Measurements from ENCODE around the gene MAP3K3. TPM values are rescaled to one million over a fixed set of nuclear protein-coding genes. Genes with fewer than 3 reads are reported as not detected.
A peak's percentile ranks its signal among the peaks of the same experiment; 100 is the strongest.

MAP3K3 gene
- total RNA-seq, 1 experiment from 2014 or later: 24.3 TPM

DNA sequence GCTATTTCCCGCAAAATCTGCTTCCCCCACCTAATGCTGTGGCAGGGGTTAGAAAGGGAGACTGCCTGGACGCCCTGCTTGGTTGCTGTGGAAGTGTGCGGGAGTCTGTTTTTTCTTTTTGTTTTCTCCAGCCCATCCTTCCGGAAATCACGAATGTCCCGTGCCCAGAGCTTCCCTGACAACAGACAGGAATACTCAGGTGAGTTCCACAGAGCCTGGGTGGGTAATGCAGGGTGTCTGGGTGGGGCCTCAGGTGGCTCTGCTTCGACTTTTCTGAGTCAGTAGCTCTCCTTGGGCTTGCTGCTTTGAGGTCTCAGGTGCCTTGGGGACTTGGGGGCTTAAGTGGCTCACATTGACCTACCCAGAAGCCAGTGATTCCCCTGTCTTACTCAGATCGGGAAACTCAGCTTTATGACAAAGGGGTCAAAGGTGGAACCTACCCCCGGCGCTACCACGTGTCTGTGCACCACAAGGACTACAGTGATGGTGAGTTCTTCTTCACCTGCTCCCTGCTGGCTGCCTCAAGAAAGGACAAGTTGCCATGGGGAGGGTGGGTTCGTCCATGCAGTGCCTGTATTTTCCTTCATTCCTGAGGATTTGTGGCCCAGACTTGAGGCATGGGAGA lies 66.3 kb downstream of the MAP3K3 start:
- no CpG with 5 or more reads among the region's 12 CpGs for WGBS (ENCODE audit: extremely low coverage, insufficient read length, low lambda C conversion rate)
- Histone ChIP-seq H3K9me3 (ENCODE audit: control insufficient read depth, low read depth, low read length) (no peaks in the 10 kb centered on the region), H2BK5ac (ENCODE audit: insufficient read length, low read length) (no peak overlapping the region), H3K27me3 (ENCODE audit: insufficient read depth, low read length) (no peaks in the 10 kb centered on the region), H2BK120ac (ENCODE audit: low read depth, low read length, poor library complexity, severe bottlenecking) (no peak overlapping the region), H2AFZ (ENCODE audit: low read length) (no peak overlapping the region), H2BK20ac (ENCODE audit: low read depth, low read length, poor library complexity, severe bottlenecking) (no peak overlapping the region), H3K14ac (ENCODE audit: insufficient read depth, low read length) (no peak overlapping the region), H3K4me1 (ENCODE audit: insufficient read depth, low read length) (no peaks in the 10 kb centered on the region), H4K5ac (ENCODE audit: insufficient read length, low read depth, low read length) (no peak overlapping the region), H4K8ac (replicated peaks; ENCODE audit: insufficient read length, low read depth, low read length) (no peak overlapping the region), H3K23me2 (ENCODE audit: insufficient read length, low read depth, low read length, poor library complexity, severe bottlenecking) (no peaks in the 10 kb centered on the region), H3K4ac (ENCODE audit: low read depth, low read length) (no peak overlapping the region), H3K9ac (ENCODE audit: extremely low read depth, insufficient read length, low read length) (no peak overlapping the region), H4K20me1 (ENCODE audit: control insufficient read depth, insufficient read depth, insufficient read length) (no peaks in the 10 kb centered on the region), H3T11ph (ENCODE audit: low read length) (no peak overlapping the region), H3K27ac (ENCODE audit: insufficient read length, low read depth, low read length) (no peak overlapping the region), H3K79me2 (ENCODE audit: insufficient read depth, low read length) (no peaks in the 10 kb centered on the region), H3K79me1 (ENCODE audit: insufficient read depth, low read depth, low read length, poor library complexity, severe bottlenecking) (no peaks in the 10 kb centered on the region), H3K18ac (ENCODE audit: insufficient read length, low read depth, low read length) (no peak overlapping the region), H2BK12ac (ENCODE audit: insufficient read length, low read depth, low read length) (no peak overlapping the region), H3K4me2 (ENCODE audit: insufficient read depth, insufficient read length, low read length) (no peak overlapping the region), H3K23ac (ENCODE audit: insufficient read length, low read depth, low read length) (no peak overlapping the region), H2AK5ac (ENCODE audit: insufficient read length, low read length) (no peak overlapping the region), H3K56ac (ENCODE audit: insufficient read length, low read depth, low read length) (no peak overlapping the region), H2BK15ac (ENCODE audit: low read depth, low read length) (no peak overlapping the region), H4K91ac (ENCODE audit: insufficient read length, low read depth, low read length) (no peak overlapping the region)
- DNase-seq: no peak
- Mint-ChIP-seq H3K4me3 (no peak overlapping the region), H3K27me3 (ENCODE audit: low read depth) (no peaks in the 10 kb centered on the region), H3K27ac (peak overlapping the region in 1 of 3 experiments; percentile 29; a peak in 1 of 7 replicates), H3K9me3 (no peaks in the 10 kb centered on the region), H3K4me1 (no peaks in the 10 kb centered on the region), H3K36me3 (ENCODE audit: insufficient read depth in 1 of 3, low read depth in 3 of 3) (peaks cover 7 to 33% (median 28%) of the 10 kb centered on the region in 3 experiments)
- TF ChIP-seq, protein P1, sequence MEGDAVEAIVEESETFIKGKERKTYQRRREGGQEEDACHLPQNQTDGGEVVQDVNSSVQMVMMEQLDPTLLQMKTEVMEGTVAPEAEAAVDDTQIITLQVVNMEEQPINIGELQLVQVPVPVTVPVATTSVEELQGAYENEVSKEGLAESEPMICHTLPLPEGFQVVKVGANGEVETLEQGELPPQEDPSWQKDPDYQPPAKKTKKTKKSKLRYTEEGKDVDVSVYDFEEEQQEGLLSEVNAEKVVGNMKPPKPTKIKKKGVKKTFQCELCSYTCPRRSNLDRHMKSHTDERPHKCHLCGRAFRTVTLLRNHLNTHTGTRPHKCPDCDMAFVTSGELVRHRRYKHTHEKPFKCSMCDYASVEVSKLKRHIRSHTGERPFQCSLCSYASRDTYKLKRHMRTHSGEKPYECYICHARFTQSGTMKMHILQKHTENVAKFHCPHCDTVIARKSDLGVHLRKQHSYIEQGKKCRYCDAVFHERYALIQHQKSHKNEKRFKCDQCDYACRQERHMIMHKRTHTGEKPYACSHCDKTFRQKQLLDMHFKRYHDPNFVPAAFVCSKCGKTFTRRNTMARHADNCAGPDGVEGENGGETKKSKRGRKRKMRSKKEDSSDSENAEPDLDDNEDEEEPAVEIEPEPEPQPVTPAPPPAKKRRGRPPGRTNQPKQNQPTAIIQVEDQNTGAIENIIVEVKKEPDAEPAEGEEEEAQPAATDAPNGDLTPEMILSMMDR (conservative IDR thresholded peaks at IDR 0.05): no peak
